ENCODE data around the gene SLIT1.

- TF ChIP-seq POLR2A (IDR thresholded peaks at IDR 0.05) = no peak
- TF ChIP-seq, protein P1, sequence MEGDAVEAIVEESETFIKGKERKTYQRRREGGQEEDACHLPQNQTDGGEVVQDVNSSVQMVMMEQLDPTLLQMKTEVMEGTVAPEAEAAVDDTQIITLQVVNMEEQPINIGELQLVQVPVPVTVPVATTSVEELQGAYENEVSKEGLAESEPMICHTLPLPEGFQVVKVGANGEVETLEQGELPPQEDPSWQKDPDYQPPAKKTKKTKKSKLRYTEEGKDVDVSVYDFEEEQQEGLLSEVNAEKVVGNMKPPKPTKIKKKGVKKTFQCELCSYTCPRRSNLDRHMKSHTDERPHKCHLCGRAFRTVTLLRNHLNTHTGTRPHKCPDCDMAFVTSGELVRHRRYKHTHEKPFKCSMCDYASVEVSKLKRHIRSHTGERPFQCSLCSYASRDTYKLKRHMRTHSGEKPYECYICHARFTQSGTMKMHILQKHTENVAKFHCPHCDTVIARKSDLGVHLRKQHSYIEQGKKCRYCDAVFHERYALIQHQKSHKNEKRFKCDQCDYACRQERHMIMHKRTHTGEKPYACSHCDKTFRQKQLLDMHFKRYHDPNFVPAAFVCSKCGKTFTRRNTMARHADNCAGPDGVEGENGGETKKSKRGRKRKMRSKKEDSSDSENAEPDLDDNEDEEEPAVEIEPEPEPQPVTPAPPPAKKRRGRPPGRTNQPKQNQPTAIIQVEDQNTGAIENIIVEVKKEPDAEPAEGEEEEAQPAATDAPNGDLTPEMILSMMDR (IDR thresholded peaks at IDR 0.05) = no peak
Measured at GRCh38 chr10:97131666-97132065, 54.1 kb downstream of the SLIT1 start.

All from body of pancreas (tissue), 4 donors.